Measurements from ENCODE around the gene SLC16A8.

SLC16A8 gene

GRCh38 chr22:38049812-38050619, 34.0 kb downstream of the SLC16A8 start:
- DNase-seq (ENCODE audit: extremely low read depth, low read depth): no peak
- TF ChIP-seq, protein P1, sequence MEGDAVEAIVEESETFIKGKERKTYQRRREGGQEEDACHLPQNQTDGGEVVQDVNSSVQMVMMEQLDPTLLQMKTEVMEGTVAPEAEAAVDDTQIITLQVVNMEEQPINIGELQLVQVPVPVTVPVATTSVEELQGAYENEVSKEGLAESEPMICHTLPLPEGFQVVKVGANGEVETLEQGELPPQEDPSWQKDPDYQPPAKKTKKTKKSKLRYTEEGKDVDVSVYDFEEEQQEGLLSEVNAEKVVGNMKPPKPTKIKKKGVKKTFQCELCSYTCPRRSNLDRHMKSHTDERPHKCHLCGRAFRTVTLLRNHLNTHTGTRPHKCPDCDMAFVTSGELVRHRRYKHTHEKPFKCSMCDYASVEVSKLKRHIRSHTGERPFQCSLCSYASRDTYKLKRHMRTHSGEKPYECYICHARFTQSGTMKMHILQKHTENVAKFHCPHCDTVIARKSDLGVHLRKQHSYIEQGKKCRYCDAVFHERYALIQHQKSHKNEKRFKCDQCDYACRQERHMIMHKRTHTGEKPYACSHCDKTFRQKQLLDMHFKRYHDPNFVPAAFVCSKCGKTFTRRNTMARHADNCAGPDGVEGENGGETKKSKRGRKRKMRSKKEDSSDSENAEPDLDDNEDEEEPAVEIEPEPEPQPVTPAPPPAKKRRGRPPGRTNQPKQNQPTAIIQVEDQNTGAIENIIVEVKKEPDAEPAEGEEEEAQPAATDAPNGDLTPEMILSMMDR (IDR thresholded peaks at IDR 0.05; ENCODE audit: low read depth, low read length, missing control alignments): no peak
- H3K4me3 ChIP-seq (replicated peaks; ENCODE audit: low read depth, low read length): no peak overlapping the region

- TF ChIP-seq, protein P1 (IDR thresholded peaks at IDR 0.05; ENCODE audit: low read depth, low read length, missing control alignments): no peak
- H3K4me3 ChIP-seq (replicated peaks; ENCODE audit: low read depth, low read length): no peak overlapping the region
- no peak for DNase-seq (ENCODE audit: extremely low read depth, low read depth)
Observed at GRCh38 chr22:38046070-38046748, 37.8 kb downstream of the SLC16A8 start.

GRCh38 chr22:38043151-38044039, 40.6 kb downstream of the SLC16A8 start:
- DNase-seq (ENCODE audit: extremely low read depth, low read depth): no peak
- H3K4me3 ChIP-seq (replicated peaks; ENCODE audit: low read depth, low read length): no peak overlapping the region
- TF ChIP-seq, protein P1 (IDR thresholded peaks at IDR 0.05; ENCODE audit: low read depth, low read length, missing control alignments): no peak

- no peak for DNase-seq (ENCODE audit: extremely low read depth, low read depth)
- no peak overlapping the region for H3K4me3 ChIP-seq (replicated peaks; ENCODE audit: low read depth, low read length)
- TF ChIP-seq, protein P1 (IDR thresholded peaks at IDR 0.05; ENCODE audit: low read depth, low read length, missing control alignments): no peak
Observed at GRCh38 chr22:38042488-38042790, 41.5 kb downstream of the SLC16A8 start.

GRCh38 chr22:38041760-38042487, 42.1 kb downstream of the SLC16A8 start:
- DNase-seq (ENCODE audit: extremely low read depth, low read depth): no peak
- TF ChIP-seq, protein P1 (IDR thresholded peaks at IDR 0.05; ENCODE audit: low read depth, low read length, missing control alignments): no peak
- no peak overlapping the region for H3K4me3 ChIP-seq (replicated peaks; ENCODE audit: low read depth, low read length)
